Astrocyte (in vitro differentiated cells and primary cell): ENCODE results near the gene PCDHGA2. TPM values are rescaled to one million over a fixed set of nuclear protein-coding genes. Genes with fewer than 3 reads are reported as not detected.
A peak's percentile ranks its signal among the peaks of the same experiment; 100 is the strongest.

Experiments
- DNase-seq: peaks from one replicate; pipeline ENCODE4 v3.0.0-alpha.2; 2010; ENCODE audit warnings: low read depth
- FAIRE-seq: peaks from 2 replicates; lab custom pipeline; 2011; peaks lifted over from hg19 to GRCh38; lab: Jason Lieb, UNC
- H2AFZ ChIP-seq: 2 replicates; pipeline ENCODE4 v1.6.0; 2012; ENCODE audit warnings: low read depth, low read length, inconsistent platforms
- H3K27ac ChIP-seq: 2 replicates; pipeline ENCODE4 v1.5.1; 2011; ENCODE audit warnings: low read depth, low read length, inconsistent platforms
- H3K27me3 ChIP-seq: 2 replicates; pipeline ENCODE4 v1.6.0; 2011; ENCODE audit warnings: low read length, inconsistent platforms; ENCODE audit not compliant: insufficient read depth
- H3K36me3 ChIP-seq: 2 replicates; pipeline ENCODE4 v1.5.1; 2011; ENCODE audit warnings: low read length, inconsistent platforms; ENCODE audit not compliant: insufficient read depth
- H3K4me1 ChIP-seq: 2 replicates; pipeline ENCODE4 v1.5.1; 2011; ENCODE audit warnings: low read length, inconsistent platforms; ENCODE audit not compliant: insufficient read depth
- H3K4me2 ChIP-seq: 2 replicates; pipeline ENCODE4 v1.6.0; 2012; ENCODE audit warnings: low read length, inconsistent platforms
- H3K4me3 ChIP-seq: 2 replicates; pipeline ENCODE4 v1.5.1; 2011; ENCODE audit warnings: low read depth, mild to moderate bottlenecking, low read length, inconsistent platforms; ENCODE audit not compliant: insufficient read depth
- H3K79me2 ChIP-seq: 2 replicates; pipeline ENCODE4 v1.6.0; 2012; ENCODE audit warnings: mild to moderate bottlenecking, low read length, inconsistent platforms; ENCODE audit not compliant: insufficient read depth
- H3K9ac ChIP-seq: 2 replicates; pipeline ENCODE4 v1.6.0; 2012; ENCODE audit warnings: mild to moderate bottlenecking, low read length, inconsistent platforms
- H3K9me3 ChIP-seq: 2 replicates; pipeline ENCODE4 v1.5.1; 2012; ENCODE audit warnings: low read depth, mild to moderate bottlenecking, low read length, inconsistent platforms; ENCODE audit not compliant: insufficient read depth
- H4K20me1 ChIP-seq: 2 replicates; pipeline ENCODE4 v1.6.0; 2012; ENCODE audit warnings: low read length, inconsistent platforms; ENCODE audit not compliant: insufficient read depth
- H3K27ac Mint-ChIP-seq: one replicate; pipeline ENCODE4 v1.8.0; 2021; ENCODE audit warnings: mild to moderate bottlenecking, mixed read lengths; ENCODE audit not compliant: unreplicated experiment
- H3K27me3 Mint-ChIP-seq: one replicate; pipeline ENCODE4 v1.8.0; 2021; ENCODE audit warnings: low read depth, mixed read lengths; ENCODE audit not compliant: unreplicated experiment
- H3K36me3 Mint-ChIP-seq: one replicate; pipeline ENCODE4 v1.8.0; 2021; ENCODE audit warnings: low read depth, mixed read lengths; ENCODE audit not compliant: unreplicated experiment
- H3K4me1 Mint-ChIP-seq: one replicate; pipeline ENCODE4 v1.8.0; 2021; ENCODE audit warnings: low read depth, mixed read lengths; ENCODE audit not compliant: unreplicated experiment
- H3K4me3 Mint-ChIP-seq: one replicate; pipeline ENCODE4 v1.8.0; 2021; ENCODE audit warnings: mild to moderate bottlenecking, moderate library complexity, mixed read lengths; ENCODE audit not compliant: unreplicated experiment
- H3K9me3 Mint-ChIP-seq: one replicate; pipeline ENCODE4 v1.8.0; 2021; ENCODE audit warnings: mild to moderate bottlenecking, mixed read lengths; ENCODE audit not compliant: unreplicated experiment
- CTCF ChIP-seq: IDR thresholded peaks from 2 replicates; pipeline ENCODE4 v1.5.1; 2011; ENCODE audit warnings: low read depth, mild to moderate bottlenecking, inconsistent platforms, low read length, moderate library complexity; ENCODE audit not compliant: insufficient read depth
- EZH2 ChIP-seq: IDR thresholded peaks from 2 replicates; pipeline ENCODE4 v1.6.1; 2012; ENCODE audit warnings: mild to moderate bottlenecking, low read length, inconsistent platforms; ENCODE audit not compliant: insufficient read depth
- total RNA-seq: library from RNA; stranded (reverse); gene quantifications from 2 replicates; pipeline ENCODE4 v1.2.1, GENCODE V29; 2021

The PCDHGA2 gene
- total RNA-seq, 1 donor from 2014 or later: 0.14 TPM

GRCh38 chr5:141360685-141361084, 22.1 kb downstream of the PCDHGA2 start:
- H3K36me3 ChIP-seq: no peaks in the 10 kb centered on the region
- H3K4me1 Mint-ChIP-seq: no peaks in the 10 kb centered on the region
- peaks cover 60% of the 10 kb centered on the region for H3K9me3 ChIP-seq
- H3K4me2 ChIP-seq: peak overlapping the region; percentile 55
- DNase-seq: no peak
- peaks cover 18% of the 10 kb centered on the region for H3K36me3 Mint-ChIP-seq
- no peak for FAIRE-seq
- no peaks in the 10 kb centered on the region for H3K27me3 Mint-ChIP-seq
- H3K27me3 ChIP-seq: peaks cover 24% of the 10 kb centered on the region
- no peak overlapping the region for H3K4me3 Mint-ChIP-seq
- no peak overlapping the region for H3K4me3 ChIP-seq
- no peaks in the 10 kb centered on the region for H3K4me1 ChIP-seq
- no peaks in the 10 kb centered on the region for H4K20me1 ChIP-seq
- TF ChIP-seq EZH2: no peak
- TF ChIP-seq CTCF: no peak
- no peaks in the 10 kb centered on the region for H3K79me2 ChIP-seq
- peaks cover 32% of the 10 kb centered on the region for H3K9me3 Mint-ChIP-seq
- no peak overlapping the region for H2AFZ ChIP-seq
- no peak overlapping the region for H3K27ac Mint-ChIP-seq
- no peak overlapping the region for H3K9ac ChIP-seq
- no peak overlapping the region for H3K27ac ChIP-seq

GRCh38 chr5:141362719-141363118, 24.2 kb downstream of the PCDHGA2 start:
- Mint-ChIP-seq H3K4me1 (no peaks in the 10 kb centered on the region), H3K4me3 (no peak overlapping the region), H3K27ac (no peak overlapping the region), H3K27me3 (no peaks in the 10 kb centered on the region), H3K9me3 (peaks cover 29% of the 10 kb centered on the region), H3K36me3 (peaks cover 13% of the 10 kb centered on the region)
- TF ChIP-seq EZH2: no peak
- no peak for TF ChIP-seq CTCF
- H3K27ac ChIP-seq: no peak overlapping the region
- no peak overlapping the region for H3K4me2 ChIP-seq
- no peaks in the 10 kb centered on the region for H3K79me2 ChIP-seq
- no peak overlapping the region for H3K4me3 ChIP-seq
- peaks cover 24% of the 10 kb centered on the region for H3K27me3 ChIP-seq
- H2AFZ ChIP-seq: no peak overlapping the region
- H3K4me1 ChIP-seq: no peaks in the 10 kb centered on the region
- no peak overlapping the region for H3K9ac ChIP-seq
- no peaks in the 10 kb centered on the region for H4K20me1 ChIP-seq
- FAIRE-seq (no peak), DNase-seq (no peak)
- peaks cover 54% of the 10 kb centered on the region for H3K9me3 ChIP-seq
- no peaks in the 10 kb centered on the region for H3K36me3 ChIP-seq

GRCh38 chr5:141363952-141364660, 25.5 kb downstream of the PCDHGA2 start, which contains the start of gene PCDHGA5:
Gene PCDHGA5 (plus strand): TSS chr5:141364162. CDS start chr5:141364331, 169 bp downstream.
- H3K9me3 ChIP-seq: peaks cover 54% of the 10 kb centered on the region

More at GRCh38 chr5:141363952-141364660, 25.5 kb downstream of the PCDHGA2 start, which contains the start of gene PCDHGA5:
- Histone ChIP-seq H3K4me1 (no peaks in the 10 kb centered on the region), H3K27ac (no peak within 1 kb of the TSS), H3K4me3 (peak within 1 kb of the TSS; percentile 28), H3K27me3 (peaks cover 24% of the 10 kb centered on the region), H2AFZ (peak within 1 kb of the TSS; percentile 55), H3K79me2 (no peaks in the 10 kb centered on the region), H3K4me2 (peak within 1 kb of the TSS; percentile 55), H3K36me3 (no peaks in the 10 kb centered on the region), H4K20me1 (no peaks in the 10 kb centered on the region), H3K9ac (no peak within 1 kb of the TSS)
- Mint-ChIP-seq H3K36me3 (peaks cover 13% of the 10 kb centered on the region), H3K27me3 (no peaks in the 10 kb centered on the region), H3K9me3 (peaks cover 29% of the 10 kb centered on the region), H3K27ac (no peak within 1 kb of the TSS), H3K4me1 (no peaks in the 10 kb centered on the region), H3K4me3 (no peak within 1 kb of the TSS)
- DNase-seq (peak; percentile 4), FAIRE-seq (no peak)
- no peak for TF ChIP-seq CTCF
- TF ChIP-seq EZH2: no peak
